ENCODE data around the gene SGSM2.

The SGSM2 gene

GRCh38 chr17:2371183-2372130, 34.2 kb downstream of the SGSM2 start:
- DNase-seq (ENCODE audit: low read depth, low spot score): no peak
- in situ Hi-C loops (cut with HindIII; ENCODE audit: low sequenced_read_pairs): no loop called here
- H3K4me3 ChIP-seq (ENCODE audit: low read depth, low read length): no peak overlapping the region
- no peak for TF ChIP-seq CTCF (IDR thresholded peaks at IDR 0.05; ENCODE audit: low read depth, low read length)

- H3K4me3 ChIP-seq (ENCODE audit: low read depth, low read length): no peak overlapping the region
- in situ Hi-C loops (cut with HindIII; ENCODE audit: low sequenced_read_pairs): no loop called here
- TF ChIP-seq CTCF (IDR thresholded peaks at IDR 0.05; ENCODE audit: low read depth, low read length): no peak
- DNase-seq (ENCODE audit: low read depth, low spot score): no peak
Measured at GRCh38 chr17:2372180-2372579, 34.9 kb downstream of the SGSM2 start.

- in situ Hi-C loops (cut with HindIII; ENCODE audit: low sequenced_read_pairs): no loop called here
- no peak overlapping the region for H3K4me3 ChIP-seq (ENCODE audit: low read depth, low read length)
- no peak for TF ChIP-seq CTCF (IDR thresholded peaks at IDR 0.05; ENCODE audit: low read depth, low read length)
- no peak for DNase-seq (ENCODE audit: low read depth, low spot score)
Measured at GRCh38 chr17:2372681-2373080, 35.4 kb downstream of the SGSM2 start.

- in situ Hi-C loops (cut with HindIII; ENCODE audit: low sequenced_read_pairs): no loop called here
- no peak overlapping the region for H3K4me3 ChIP-seq (ENCODE audit: low read depth, low read length)
- DNase-seq (ENCODE audit: low read depth, low spot score): no peak
- no peak for TF ChIP-seq CTCF (IDR thresholded peaks at IDR 0.05; ENCODE audit: low read depth, low read length)
Measured at GRCh38 chr17:2373179-2373578, 35.9 kb downstream of the SGSM2 start.

GRCh38 chr17:2374549-2375285, 37.4 kb downstream of the SGSM2 start:
- H3K4me3 ChIP-seq (ENCODE audit: low read depth, low read length): no peak overlapping the region
- TF ChIP-seq CTCF (IDR thresholded peaks at IDR 0.05; ENCODE audit: low read depth, low read length): no peak
- in situ Hi-C loops (cut with HindIII; ENCODE audit: low sequenced_read_pairs): no loop called here
- DNase-seq (ENCODE audit: low read depth, low spot score): no peak

- no peak for TF ChIP-seq CTCF (IDR thresholded peaks at IDR 0.05; ENCODE audit: low read depth, low read length)
- H3K4me3 ChIP-seq (ENCODE audit: low read depth, low read length): no peak overlapping the region
- in situ Hi-C loops (cut with HindIII; ENCODE audit: low sequenced_read_pairs): no loop called here
- no peak for DNase-seq (ENCODE audit: low read depth, low spot score)
Measured at GRCh38 chr17:2375406-2375805, 38.1 kb downstream of the SGSM2 start.

All from astrocyte of the spinal cord (primary cell).